Gastroesophageal sphincter (tissue), 4 donors: ENCODE results near the gene CELSR1. TPM values are rescaled to one million over a fixed set of nuclear protein-coding genes. Genes with fewer than 3 reads are reported as not detected.

ENCODE experiments used
- ATAC-seq: fragments of 150-250 bp; one replicate; pipeline ENCODE4 v1.9.1; 2016; ENCODE audit warnings: mild to moderate bottlenecking, moderate library complexity
- H3K27ac ChIP-seq, 4 donors: fragments of 200-600 bp; sonication (generic) in 3 of 4; 1 replicate in 3 of 4; 2 replicates in 1 of 4; pipeline ENCODE4 v1.5.1; 2016 to 2019
- H3K27me3 ChIP-seq: fragments of 200-600 bp; sonication (generic); one replicate; pipeline ENCODE4 v1.5.1; 2019
- H3K36me3 ChIP-seq, 2 donors: fragments of 200-600 bp; sonication (generic); one replicate each; pipeline ENCODE4 v1.5.1; 2019; ENCODE audit warnings: control low read depth in 1 of 2
- H3K4me1 ChIP-seq, 3 donors: fragments of 200-600 bp; sonication (generic); 1 replicate in 2 of 3; 2 replicates in 1 of 3; pipeline ENCODE4 v1.5.1; 2016 to 2019; ENCODE audit warnings: control low read depth in 2 of 3
- H3K4me3 ChIP-seq, 2 donors: fragments of 200-600 bp; sonication (generic); one replicate each; pipeline ENCODE4 v1.5.1; 2019; ENCODE audit warnings: mild to moderate bottlenecking in 1 of 2, moderate library complexity in 1 of 2
- H3K9me3 ChIP-seq, 3 donors: fragments of 200-600 bp; sonication (generic); one replicate each; pipeline ENCODE4 v1.5.1; 2017 to 2019; ENCODE audit warnings: control low read depth in 2 of 3
- EP300 ChIP-seq: sonication (generic); formaldehyde crosslinking; IDR thresholded peaks from one replicate; pipeline ENCODE4 v1.6.1; 2017; ENCODE audit warnings: antibody characterized with exemption, mild to moderate bottlenecking
- POLR2A ChIP-seq, 2 donors: fragments of 450-650 bp; IDR thresholded peaks; one replicate each; pipeline ENCODE4 v1.6.1; 2017; ENCODE audit warnings: antibody characterized with exemption in 2 of 2, mild to moderate bottlenecking in 2 of 2, moderate library complexity in 1 of 2
- POLR2AphosphoS5 ChIP-seq: sonication (generic); formaldehyde crosslinking; IDR thresholded peaks from one replicate; pipeline ENCODE4 v1.6.1; 2017; ENCODE audit warnings: antibody characterized with exemption
- WGBS, 2 donors: methylation state at CpG; one replicate each; pipeline ENCODE4 v1.1.5; 2018; ENCODE audit warnings: low coverage in 1 of 2; 5-methylcytosine and 5-hydroxymethylcytosine counted together
- total RNA-seq, 4 donors: library from RNA; depleted of rRNA; stranded (reverse); fragments of >200 nt; gene quantifications; one replicate each; pipeline ENCODE4 v1.1.0, GENCODE V29; 2016
- TF ChIP-seq, protein P1 (sequence below), 4 experiments: fragments of 200-600 bp in 2 of 4; fragments of 450-650 bp in 2 of 4; sonication (generic) in 1 of 4; IDR thresholded peaks; one replicate each; pipeline ENCODE4 v1.5.1; 2017 to 2019; ENCODE audit warnings: antibody characterized with exemption in 4 of 4, mild to moderate bottlenecking in 2 of 4, moderate library complexity in 2 of 4

The CELSR1 gene
- total RNA-seq, 4 donors from 2014 or later: 1.7 to 4.8 (median 4.3) TPM

DNA sequence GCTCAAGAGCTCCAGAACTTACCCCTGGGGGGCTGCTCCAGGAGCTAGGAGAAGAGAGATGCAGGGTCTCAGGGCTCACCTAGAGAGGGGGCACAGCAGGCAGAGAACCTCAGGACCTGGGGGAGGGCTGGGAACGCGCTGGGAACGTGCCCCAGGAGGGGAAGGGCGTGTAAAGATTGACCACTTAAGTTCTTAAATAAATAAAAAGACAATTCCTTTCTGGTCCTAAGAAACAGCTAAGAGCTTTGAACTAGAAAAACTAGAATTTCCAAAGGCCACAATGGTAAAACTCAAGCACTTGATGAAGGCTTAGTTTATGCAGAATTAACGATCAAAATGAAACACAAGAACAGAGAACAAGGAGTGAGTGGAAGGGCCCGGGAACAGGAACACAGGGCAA, 89.1 kb downstream of the CELSR1 start:
- no peak for ATAC-seq
- Histone ChIP-seq H3K27me3 (peaks cover 18% of the 10 kb centered on the region), H3K4me3 (no peak overlapping the region), H3K27ac (no peak overlapping the region), H3K4me1 (no peaks in the 10 kb centered on the region), H3K36me3 (no peaks in the 10 kb centered on the region), H3K9me3 (no peaks in the 10 kb centered on the region)
- TF ChIP-seq EP300 (no peak), POLR2A (IDR thresholded peaks at IDR 0.05) (no peak), POLR2AphosphoS5 (no peak)
- TF ChIP-seq, protein P1, sequence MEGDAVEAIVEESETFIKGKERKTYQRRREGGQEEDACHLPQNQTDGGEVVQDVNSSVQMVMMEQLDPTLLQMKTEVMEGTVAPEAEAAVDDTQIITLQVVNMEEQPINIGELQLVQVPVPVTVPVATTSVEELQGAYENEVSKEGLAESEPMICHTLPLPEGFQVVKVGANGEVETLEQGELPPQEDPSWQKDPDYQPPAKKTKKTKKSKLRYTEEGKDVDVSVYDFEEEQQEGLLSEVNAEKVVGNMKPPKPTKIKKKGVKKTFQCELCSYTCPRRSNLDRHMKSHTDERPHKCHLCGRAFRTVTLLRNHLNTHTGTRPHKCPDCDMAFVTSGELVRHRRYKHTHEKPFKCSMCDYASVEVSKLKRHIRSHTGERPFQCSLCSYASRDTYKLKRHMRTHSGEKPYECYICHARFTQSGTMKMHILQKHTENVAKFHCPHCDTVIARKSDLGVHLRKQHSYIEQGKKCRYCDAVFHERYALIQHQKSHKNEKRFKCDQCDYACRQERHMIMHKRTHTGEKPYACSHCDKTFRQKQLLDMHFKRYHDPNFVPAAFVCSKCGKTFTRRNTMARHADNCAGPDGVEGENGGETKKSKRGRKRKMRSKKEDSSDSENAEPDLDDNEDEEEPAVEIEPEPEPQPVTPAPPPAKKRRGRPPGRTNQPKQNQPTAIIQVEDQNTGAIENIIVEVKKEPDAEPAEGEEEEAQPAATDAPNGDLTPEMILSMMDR (IDR thresholded peaks at IDR 0.05): no peak
- 79% methylated on average over 6 of the region's 6 CpGs; no CpG with 5 or more reads in 1 of the 2 donors for WGBS, 2 donors

DNA sequence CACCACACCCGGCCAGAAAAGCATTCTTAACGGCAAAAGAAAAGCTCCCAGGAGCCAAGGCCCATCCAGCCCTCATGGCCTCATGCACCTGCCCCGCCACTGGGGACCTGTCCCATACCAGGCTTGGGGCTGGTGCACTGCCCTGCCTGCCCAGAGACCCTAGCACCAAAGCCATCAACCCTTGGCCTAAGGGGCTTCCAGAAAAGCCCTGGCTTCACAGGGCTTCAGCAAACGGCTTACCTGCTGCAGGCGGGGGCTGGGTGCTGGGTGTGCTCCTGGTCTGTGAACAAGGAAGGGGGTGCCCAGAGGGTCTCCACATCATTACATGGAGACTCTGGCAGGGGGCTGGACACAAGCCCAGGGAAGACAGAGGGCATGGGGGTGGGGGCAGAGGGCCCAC, 89.5 kb downstream of the CELSR1 start:
- peaks cover 16% of the 10 kb centered on the region for H3K27me3 ChIP-seq
- WGBS, 2 donors: no CpG with 5 or more reads among the region's 5 CpGs
- no peak overlapping the region for H3K4me3 ChIP-seq
- no peaks in the 10 kb centered on the region for H3K4me1 ChIP-seq
- no peaks in the 10 kb centered on the region for H3K36me3 ChIP-seq
- no peak for ATAC-seq
- H3K9me3 ChIP-seq: no peaks in the 10 kb centered on the region
- H3K27ac ChIP-seq: no peak overlapping the region
- TF ChIP-seq POLR2AphosphoS5 (no peak), EP300 (no peak), POLR2A (IDR thresholded peaks at IDR 0.05) (no peak)
- TF ChIP-seq, protein P1 (IDR thresholded peaks at IDR 0.05): no peak

DNA sequence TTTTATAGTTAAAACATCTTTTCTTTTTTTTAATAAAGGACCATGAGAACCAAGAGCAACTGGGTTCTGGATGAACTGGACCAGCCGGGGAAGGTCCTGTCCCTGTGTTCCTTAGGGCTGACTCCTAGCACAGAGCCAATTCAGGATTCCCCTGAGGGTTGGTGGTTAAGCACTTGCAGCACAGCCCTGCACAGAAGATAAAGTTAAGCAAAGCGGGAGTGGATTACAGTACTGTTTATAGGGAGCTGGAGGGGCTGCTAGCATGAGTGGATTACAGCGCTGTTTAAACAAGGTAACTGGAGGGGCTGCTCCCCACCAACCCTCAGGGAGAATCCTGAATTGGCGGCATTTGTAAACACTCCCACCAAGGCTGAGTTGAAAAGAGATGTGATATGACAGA, 90.6 kb downstream of the CELSR1 start:
- H3K9me3 ChIP-seq: no peaks in the 10 kb centered on the region
- 64 to 70% methylated on average over 3 of the region's 4 CpGs for WGBS, 2 donors
- no peak for ATAC-seq
- peaks cover 9% of the 10 kb centered on the region for H3K27me3 ChIP-seq
- no peak overlapping the region for H3K27ac ChIP-seq
- TF ChIP-seq POLR2AphosphoS5 (no peak), EP300 (no peak), POLR2A (IDR thresholded peaks at IDR 0.05) (no peak)
- TF ChIP-seq, protein P1 (IDR thresholded peaks at IDR 0.05): no peak
- no peaks in the 10 kb centered on the region for H3K4me1 ChIP-seq
- no peak overlapping the region for H3K4me3 ChIP-seq
- H3K36me3 ChIP-seq: no peaks in the 10 kb centered on the region

DNA sequence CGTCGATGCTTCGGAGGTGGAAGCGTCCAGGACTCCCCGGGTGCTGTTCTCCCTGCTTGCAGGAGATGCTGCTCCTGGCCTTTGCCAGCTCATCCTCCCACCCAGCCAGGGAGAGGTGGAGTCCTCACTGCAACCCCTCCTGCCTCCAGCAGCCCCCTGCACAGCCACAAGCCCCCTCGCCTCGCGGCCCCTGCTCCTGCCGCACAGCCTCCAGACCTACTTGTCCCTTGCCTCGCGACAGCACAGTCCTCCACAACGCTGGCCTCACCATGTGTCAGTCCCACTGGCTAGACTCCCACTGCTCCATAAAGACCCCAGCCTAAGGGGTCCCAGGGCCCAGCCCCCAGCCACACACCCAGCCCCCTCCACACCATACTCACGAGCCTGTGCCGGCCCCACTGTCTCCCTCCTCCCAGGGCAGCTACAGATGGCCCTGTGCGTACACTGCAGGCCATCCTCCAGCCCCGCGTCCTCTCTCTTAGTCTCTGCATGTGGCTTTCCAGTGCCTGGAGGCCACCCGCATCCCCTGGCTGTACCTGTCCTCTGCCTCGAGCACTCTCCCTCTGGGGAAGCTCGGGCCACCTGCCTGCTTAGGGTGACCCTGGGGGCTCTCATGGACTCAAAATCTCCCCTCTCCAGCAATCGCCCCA, 91.5 kb downstream of the CELSR1 start:
- TF ChIP-seq EP300 (no peak), POLR2A (IDR thresholded peaks at IDR 0.05) (no peak), POLR2AphosphoS5 (no peak)
- TF ChIP-seq, protein P1 (IDR thresholded peaks at IDR 0.05): no peak
- Histone ChIP-seq H3K4me1 (no peaks in the 10 kb centered on the region), H3K27me3 (peaks cover 9% of the 10 kb centered on the region), H3K4me3 (no peak overlapping the region), H3K9me3 (no peaks in the 10 kb centered on the region), H3K27ac (no peak overlapping the region), H3K36me3 (no peaks in the 10 kb centered on the region)
- no peak for ATAC-seq
- 88 to 100% methylated on average over 2 to 5 of the region's 21 CpGs for WGBS, 2 donors

DNA sequence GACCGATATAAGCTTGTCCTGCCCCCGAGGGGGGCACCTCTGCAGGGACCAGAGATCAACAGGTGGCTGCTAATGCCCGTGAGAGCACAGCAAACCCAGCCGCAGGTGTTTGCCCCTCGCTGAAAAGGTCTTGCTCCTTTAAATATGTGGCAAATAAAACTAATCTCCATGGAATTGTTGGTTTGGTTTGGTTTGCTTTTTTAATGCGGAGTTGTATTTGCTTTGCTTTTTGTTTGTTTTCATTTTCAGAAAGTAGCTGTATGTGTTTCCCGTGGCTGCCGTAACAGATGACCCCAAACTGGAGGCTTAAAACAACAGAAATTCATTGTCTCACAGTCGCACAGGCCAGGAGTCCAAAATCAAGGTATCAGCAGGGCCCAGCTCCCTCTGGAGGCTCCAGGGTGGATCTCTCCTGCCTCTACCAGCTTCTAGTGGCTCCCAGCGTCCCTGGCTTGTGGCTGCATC, 93.0 kb downstream of the CELSR1 start:
- Histone ChIP-seq H3K36me3 (no peaks in the 10 kb centered on the region), H3K27me3 (peaks cover 9% of the 10 kb centered on the region), H3K27ac (no peak overlapping the region), H3K9me3 (no peaks in the 10 kb centered on the region), H3K4me1 (no peaks in the 10 kb centered on the region), H3K4me3 (no peak overlapping the region)
- WGBS, 2 donors: 69 to 88% methylated on average over 6 to 7 of the region's 10 CpGs
- TF ChIP-seq, protein P1 (IDR thresholded peaks at IDR 0.05): no peak
- TF ChIP-seq POLR2AphosphoS5 (no peak), EP300 (no peak), POLR2A (IDR thresholded peaks at IDR 0.05) (no peak)
- no peak for ATAC-seq
